C4-2B (cell line): ENCODE measurements around the gene BGLAP.

Source experiments
- H3K27ac ChIP-seq: fragments of 450-650 bp; 2 replicates; pipeline ENCODE4 v1.5.1; 2017
- ZFX ChIP-seq: fragments of 450-650 bp; IDR thresholded peaks from 2 replicates; pipeline ENCODE4 v1.6.1; 2017
- TF ChIP-seq, protein P1 (sequence below): fragments of 450-650 bp; conservative IDR thresholded peaks from 2 replicates; pipeline ENCODE4 v1.5.1; 2017; ENCODE audit warnings: mild to moderate bottlenecking

BGLAP gene

DNA sequence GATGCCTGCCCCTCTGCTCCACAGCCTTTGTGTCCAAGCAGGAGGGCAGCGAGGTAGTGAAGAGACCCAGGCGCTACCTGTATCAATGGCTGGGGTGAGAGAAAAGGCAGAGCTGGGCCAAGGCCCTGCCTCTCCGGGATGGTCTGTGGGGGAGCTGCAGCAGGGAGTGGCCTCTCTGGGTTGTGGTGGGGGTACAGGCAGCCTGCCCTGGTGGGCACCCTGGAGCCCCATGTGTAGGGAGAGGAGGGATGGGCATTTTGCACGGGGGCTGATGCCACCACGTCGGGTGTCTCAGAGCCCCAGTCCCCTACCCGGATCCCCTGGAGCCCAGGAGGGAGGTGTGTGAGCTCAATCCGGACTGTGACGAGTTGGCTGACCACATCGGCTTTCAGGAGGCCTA, 754 bp downstream of the BGLAP start:
- TF ChIP-seq, protein P1, sequence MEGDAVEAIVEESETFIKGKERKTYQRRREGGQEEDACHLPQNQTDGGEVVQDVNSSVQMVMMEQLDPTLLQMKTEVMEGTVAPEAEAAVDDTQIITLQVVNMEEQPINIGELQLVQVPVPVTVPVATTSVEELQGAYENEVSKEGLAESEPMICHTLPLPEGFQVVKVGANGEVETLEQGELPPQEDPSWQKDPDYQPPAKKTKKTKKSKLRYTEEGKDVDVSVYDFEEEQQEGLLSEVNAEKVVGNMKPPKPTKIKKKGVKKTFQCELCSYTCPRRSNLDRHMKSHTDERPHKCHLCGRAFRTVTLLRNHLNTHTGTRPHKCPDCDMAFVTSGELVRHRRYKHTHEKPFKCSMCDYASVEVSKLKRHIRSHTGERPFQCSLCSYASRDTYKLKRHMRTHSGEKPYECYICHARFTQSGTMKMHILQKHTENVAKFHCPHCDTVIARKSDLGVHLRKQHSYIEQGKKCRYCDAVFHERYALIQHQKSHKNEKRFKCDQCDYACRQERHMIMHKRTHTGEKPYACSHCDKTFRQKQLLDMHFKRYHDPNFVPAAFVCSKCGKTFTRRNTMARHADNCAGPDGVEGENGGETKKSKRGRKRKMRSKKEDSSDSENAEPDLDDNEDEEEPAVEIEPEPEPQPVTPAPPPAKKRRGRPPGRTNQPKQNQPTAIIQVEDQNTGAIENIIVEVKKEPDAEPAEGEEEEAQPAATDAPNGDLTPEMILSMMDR = no peak
- no peak for TF ChIP-seq ZFX
- no peak overlapping the region for H3K27ac ChIP-seq

GRCh38 chr1:156244126-156244525, 2.1 kb downstream of the BGLAP start:
- TF ChIP-seq ZFX = no peak
- TF ChIP-seq, protein P1 = no peak
- no peak overlapping the region for H3K27ac ChIP-seq

DNA sequence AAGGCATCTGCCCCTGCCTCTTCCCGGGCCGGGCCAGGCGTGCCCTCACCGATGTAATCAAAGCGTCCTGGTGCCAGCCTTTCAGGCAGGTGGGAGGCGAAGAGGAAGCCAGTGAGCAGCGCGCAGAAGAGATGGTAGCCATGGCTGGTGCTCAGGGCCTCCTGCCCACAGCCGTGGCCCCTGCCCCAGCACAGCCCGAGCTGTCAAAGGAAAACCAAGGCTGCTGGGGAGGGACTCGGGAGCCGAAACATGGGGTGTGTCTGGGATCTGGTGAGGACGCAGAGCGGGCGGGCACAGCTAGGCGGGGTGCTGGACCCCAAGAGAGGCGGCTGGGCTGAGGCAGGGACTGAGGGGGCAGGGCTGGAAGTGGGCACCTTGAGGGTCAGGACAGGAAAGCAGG, 2.7 kb downstream of the BGLAP start:
- H3K27ac ChIP-seq = no peak overlapping the region
- no peak for TF ChIP-seq ZFX
- TF ChIP-seq, protein P1 = no peak

DNA sequence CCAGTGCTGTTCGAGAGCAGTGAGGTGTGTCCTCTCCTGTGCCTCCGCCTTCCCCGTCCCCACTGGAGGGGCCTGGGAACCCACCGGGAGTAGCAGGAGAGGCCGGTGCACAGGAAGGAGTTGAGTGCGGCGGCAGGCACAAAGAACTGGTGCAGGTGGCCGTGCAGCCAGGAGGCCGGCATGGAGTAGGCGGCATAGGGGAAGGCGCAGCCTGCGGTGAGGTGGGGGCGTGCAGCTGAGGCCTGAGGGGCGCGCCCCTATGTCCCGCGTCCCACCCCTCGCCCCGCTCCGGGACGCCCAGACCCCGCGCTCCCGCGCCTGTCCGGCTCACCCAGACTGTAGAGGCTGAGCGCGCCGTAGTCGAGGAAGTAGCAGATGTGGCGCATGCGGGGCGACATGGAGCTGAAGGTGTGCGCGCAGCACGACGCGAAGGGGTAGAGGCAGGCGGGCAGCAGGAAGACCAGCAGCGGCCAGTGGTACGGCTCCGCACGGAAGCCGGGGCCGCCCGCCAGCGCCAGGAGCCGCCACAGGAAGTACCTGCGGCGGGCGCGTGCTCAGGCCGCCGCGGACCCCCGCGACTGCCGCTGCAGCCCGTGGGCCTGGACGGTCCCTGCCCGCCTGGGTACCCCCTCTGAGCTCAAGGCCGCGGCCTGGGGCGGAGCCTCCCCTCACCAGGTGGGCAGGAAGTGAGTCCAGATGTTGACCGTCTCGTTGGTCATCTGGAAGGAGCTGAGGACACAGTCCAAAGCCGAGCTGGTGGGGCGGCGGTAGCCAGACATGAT, 3.7 kb downstream of the BGLAP start:
- TF ChIP-seq ZFX = no peak
- TF ChIP-seq, protein P1 = no peak
- no peak overlapping the region for H3K27ac ChIP-seq

GRCh38 chr1:156246241-156246780, 4.3 kb downstream of the BGLAP start:
- no peak overlapping the region for H3K27ac ChIP-seq
- TF ChIP-seq ZFX = no peak
- TF ChIP-seq, protein P1 = no peak

DNA sequence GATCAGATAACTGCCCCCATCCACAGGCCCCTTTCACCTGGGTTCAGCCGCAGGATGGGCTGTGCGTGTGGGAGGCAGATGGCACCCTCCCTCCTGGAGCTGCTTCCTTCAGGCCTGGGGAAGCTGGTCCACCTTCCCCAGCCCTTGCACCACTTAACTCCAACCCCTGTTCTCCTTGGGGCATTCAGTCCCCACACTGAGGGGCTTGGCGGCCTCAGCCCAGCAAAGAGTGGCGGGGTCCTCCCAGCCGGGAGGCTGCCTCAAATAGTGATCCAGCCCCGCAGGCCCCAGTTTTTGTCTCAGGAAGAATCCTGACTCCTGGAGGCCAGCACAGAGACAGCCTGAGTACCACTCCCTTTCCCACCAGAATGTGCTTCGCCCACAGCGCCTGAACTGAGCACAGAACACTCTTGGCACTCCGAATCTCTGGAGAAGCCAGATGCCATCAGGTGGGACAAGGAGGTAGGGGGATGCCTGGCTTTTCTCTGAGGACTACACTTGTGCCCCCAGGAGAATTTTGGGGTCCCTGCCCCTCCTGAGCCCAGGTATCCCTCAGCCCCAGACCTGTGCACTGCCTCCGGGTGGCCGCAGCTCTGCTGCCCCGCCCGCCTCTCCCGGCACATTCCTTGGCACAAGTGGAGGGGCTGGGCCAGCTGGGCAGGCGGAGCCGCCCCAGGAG, 4.9 kb downstream of the BGLAP start:
- no peak overlapping the region for H3K27ac ChIP-seq
- no peak for TF ChIP-seq ZFX
- TF ChIP-seq, protein P1 = no peak
